Esophagus squamous epithelium (tissue), 4 donors: ENCODE results near the gene BACH1.

Experiments used
- CTCF ChIP-seq, 6 experiments: fragments of 450-650 bp in 4 of 6; fragments of 200-600 bp in 2 of 6; sonication (generic) in 2 of 6; IDR thresholded peaks; one replicate each; pipeline ENCODE4 v1.5.1; 2016 to 2019; ENCODE audit warnings: antibody characterized with exemption in 6 of 6, mild to moderate bottlenecking in 4 of 6, moderate library complexity in 4 of 6
- POLR2A ChIP-seq, 4 donors: fragments of 450-650 bp; IDR thresholded peaks; one replicate each; pipeline ENCODE4 v1.6.1; 2017; ENCODE audit warnings: antibody characterized with exemption in 4 of 4, mild to moderate bottlenecking in 4 of 4, moderate library complexity in 3 of 4

GRCh38 chr21:29293495-29293894 lies 5.2 kb upstream of the BACH1 start:
- TF ChIP-seq CTCF (IDR thresholded peaks at IDR 0.05) (no peak), POLR2A (IDR thresholded peaks at IDR 0.05) (no peak)
